Stimulated activated CD4-positive, alpha-beta T cell treated with anti-CD3 and anti-CD28 coated beads, Interleukin-2, amount 100 ng/mL, for 48 hours (primary cell): ENCODE results near the gene MROH7.

Experiments
- DNase-seq, 2 donors: peaks; one replicate each; pipeline ENCODE4 v3.0.0-alpha.2; 2020

Gene MROH7

GRCh38 chr1:54701066-54701465, 59.5 kb downstream of the MROH7 start:
- DNase-seq, result no peak

DNA sequence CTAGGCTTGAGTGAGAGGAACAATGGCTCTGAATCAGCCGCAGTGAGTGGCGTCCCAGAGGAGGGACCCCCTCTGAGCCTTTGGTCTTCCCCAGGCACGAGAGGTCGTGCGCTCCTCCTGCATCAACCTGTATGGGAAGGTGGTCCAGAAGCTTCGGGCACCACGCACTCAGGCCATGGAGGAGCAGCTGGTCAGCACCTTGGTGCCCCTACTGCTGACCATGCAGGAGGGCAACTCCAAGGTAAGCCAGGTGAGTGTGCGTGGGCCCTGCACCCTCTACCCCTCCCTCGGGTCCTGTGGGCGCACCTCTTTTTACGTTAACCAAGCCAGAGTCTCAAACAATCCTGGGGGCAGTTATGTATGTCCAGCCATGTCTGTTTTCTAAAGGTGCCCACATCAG, 60.4 kb downstream of the MROH7 start:
- no peak for DNase-seq

GRCh38 chr1:54703471-54703870, 61.9 kb downstream of the MROH7 start:
- no peak for DNase-seq

DNA sequence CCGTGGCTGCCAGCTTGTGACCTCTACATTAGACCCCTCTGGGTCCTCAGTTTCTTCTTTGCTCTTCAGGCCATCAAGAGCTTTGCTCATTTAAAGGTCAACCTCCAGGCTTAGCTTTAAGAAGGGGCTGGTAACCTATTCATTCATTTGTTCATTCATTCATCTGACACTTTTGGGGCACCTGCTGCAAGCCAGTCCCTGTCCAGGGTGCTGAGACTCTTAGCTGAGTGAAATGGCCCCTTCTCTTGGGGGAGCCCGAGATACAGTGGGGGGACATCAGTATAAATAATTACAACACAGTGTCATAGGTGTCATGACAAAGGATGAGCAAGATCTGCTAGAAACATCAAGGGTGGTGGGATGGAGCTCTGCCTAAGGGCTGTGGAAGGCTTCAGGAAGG, 63.6 kb downstream of the MROH7 start:
- no peak for DNase-seq

GRCh38 chr1:54706419-54706818, 64.8 kb downstream of the MROH7 start:
- DNase-seq, result no peak

- no peak for DNase-seq
These were observed 66.8 kb downstream of the MROH7 start for GRCh38 chr1:54708385-54708784.

DNA sequence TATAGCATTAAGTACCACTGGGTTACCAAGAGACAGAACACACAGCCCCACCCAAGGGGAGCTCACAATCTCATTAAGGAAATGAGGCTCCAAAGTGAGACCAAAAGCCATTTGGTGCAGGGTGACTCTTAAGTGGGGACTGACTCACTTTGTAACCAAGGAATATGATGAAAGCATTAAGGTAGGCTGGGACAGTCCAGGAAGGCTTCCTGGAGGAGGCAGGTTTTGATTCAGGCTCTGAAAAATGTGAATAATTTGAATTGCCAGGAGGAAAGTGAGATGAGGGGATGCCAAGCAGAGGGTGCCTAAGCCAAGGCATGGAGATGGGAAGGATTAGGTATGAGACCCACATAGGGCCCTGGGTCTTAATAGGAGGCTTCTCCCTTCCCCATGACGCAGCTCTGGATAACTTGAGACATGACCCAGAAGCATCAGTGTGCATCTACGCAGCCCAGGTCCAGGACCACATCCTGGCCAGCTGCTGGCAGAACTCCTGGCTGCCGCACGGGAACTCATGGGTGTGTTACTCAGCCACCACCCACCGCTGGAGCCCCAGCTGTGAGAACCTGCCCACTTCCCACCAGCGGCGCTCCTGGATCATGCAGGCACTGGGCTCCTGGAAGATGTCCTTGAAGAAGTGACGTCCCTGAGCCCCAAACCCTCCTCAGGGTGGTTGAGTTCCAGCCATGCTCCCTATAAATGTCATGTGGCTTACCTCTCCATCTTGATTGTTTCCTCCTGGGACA, 68.1 kb downstream of the MROH7 start:
- no peak for DNase-seq

GRCh38 chr1:54710434-54710833, 68.8 kb downstream of the MROH7 start:
- DNase-seq, result no peak

DNA sequence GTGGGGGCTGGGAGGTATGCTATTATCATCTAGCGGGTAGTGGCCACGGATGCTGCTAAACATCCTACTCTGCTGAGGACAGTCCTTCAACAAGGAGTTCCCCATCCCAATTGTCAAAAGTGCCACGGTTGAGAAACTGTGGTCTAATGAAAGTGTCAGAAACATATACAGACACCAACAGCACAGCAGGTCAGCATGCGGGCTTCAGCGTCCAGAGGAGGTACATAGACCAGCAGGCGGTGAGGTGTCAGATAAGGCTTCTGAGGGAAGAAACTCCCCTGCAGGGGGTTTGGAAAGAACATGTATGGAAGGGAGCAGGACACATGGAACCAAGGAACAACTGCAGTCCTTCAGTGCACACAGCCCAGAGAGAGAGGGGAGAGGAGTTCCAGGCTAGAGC, 69.3 kb downstream of the MROH7 start:
- no peak for DNase-seq

DNA sequence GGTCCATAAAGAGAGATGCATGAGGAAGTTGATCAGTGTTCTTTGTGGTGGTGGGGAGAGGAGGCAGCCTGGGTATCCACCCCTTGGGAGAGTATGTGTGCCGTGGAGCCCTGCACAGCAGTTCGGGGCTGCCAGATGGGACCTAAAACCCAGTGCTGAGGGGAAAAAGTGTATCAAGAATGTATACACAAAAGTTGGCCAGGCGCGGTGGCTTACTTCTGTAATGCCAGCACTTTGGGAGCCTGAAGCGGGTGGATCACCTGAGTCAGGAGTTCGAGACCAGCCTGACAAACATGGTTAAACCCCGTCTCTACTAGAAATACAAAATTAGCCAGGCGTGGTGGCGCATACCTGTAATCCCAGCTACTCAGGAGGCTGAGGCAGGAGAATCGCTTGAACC, 70.0 kb downstream of the MROH7 start:
- no peak for DNase-seq

DNA sequence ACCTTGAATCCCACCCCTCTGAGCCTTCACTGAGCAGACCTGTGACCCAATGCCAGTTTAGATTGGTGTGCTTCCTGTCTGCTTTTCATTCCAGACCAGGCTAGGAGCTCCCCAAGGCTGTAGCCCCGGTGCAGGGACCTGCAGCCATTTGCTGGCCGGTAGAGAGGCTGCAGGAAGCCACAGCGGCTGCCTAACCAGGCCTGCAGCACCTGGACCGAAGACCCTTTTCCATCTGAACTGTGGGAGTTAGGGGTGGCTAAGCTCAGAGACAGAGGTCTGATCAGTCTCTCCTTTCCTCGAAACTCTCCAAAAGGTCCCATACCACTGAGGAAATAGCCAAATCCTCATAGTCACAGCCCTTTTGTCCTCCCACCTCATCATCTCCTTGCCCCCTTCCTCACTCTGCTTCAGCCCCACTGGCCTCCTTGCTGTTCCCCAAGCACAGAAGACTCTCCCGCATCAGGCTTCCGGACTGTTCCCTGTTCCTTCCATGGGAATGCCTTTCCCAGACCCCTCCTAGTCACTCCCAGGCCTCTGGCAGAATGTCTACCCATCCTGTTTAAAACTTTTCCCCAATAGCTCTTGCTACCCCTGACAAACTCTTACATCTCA, 73.4 kb downstream of the MROH7 start:
- DNase-seq, result no peak

DNA sequence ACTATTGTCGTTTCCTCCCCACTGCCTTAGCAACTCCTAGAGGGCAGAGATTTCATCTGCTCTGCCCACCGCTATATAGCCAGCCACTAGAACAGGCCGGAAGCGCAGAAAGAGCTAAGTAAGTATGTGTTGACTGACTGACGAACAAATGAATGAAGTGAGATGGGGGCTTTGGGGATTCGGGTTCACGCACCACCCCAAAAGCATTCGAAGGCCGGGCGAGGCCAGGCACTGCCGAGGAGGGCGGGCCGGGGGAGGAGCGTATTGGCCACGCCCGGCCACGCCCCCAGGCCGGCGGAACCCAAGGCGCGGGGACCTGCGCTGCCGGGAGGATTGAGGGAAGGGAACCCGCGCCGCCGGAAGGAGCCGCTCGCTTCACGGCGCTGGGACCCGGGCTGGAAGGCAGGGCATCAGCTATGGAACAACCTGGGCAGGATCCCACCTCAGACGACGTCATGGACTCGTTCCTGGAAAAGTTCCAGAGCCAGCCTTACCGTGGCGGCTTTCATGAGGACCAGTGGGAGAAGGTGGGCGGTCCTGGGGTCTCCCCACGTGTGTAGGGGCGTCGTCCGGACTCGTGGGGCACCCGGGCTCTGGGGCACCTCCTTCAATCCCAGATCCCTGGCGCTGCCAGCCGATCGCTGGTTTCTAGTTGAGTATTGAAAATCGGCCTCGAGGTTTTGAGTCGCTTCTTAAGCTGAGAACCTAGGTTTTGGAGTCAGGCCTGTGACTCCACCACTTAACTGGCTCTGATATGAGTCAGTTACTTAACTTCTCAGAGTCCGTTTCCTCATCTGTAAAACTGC, 74.1 kb downstream of the MROH7 start, which contains the start of gene TTC4:
TTC4 (plus strand) TSS at position 369 of the 806 bp plus-strand sequence; CDS start at position 417, 48 bp downstream.
- peak; percentile 79 to 88 for DNase-seq

DNA sequence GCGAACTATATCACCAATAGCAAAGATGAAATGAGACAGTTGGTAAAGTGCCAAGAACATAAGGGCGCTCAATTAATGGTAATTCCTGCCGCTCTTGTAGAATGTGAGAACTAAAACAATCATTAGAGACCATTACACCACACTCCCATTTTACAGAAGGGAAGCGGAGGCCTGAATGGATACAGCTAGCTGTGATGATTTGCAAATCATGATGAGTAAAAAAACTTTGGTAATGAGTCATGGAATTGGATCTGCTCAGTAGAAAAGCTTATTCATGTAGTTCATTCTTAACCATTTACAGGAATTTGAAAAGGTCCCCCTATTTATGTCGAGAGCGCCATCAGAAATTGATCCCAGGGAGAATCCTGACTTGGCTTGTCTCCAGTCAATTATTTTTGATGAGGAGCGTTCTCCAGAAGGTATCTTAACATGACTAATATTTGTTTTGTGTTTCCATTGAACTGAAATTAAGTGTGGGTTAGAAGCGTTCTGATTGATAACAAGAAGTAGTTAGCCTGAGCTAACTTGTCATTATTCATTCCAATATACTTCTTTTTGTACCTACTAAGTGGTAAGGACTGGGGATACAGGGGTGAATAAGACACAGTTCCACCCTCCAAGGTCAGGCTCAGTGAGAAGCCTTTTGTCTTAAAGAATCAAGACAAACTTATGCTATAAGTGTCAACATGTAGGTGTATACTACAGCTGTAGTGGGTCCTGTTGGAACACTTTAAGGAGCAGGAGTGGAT, 74.9 kb downstream of the MROH7 start:
- no peak for DNase-seq

DNA sequence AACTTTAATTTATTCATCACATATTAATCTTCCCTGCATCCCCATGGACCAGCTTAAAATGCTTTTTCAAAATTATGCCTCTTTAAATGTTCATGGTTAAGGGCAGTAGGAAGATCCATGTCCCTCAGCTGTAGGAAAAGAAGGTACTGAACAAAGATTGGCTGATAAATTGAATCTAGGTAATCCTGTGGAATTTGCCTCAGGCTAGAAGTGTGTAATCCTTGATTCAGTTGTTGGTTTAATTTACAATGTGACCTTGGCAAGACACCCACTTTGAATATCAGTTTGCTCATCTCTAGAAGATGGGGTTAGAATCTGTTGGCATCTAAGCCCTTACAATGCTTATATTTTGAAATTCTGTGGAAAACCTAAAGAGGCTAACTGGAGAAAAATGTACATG, 80.1 kb downstream of the MROH7 start:
- DNase-seq, result no peak

DNA sequence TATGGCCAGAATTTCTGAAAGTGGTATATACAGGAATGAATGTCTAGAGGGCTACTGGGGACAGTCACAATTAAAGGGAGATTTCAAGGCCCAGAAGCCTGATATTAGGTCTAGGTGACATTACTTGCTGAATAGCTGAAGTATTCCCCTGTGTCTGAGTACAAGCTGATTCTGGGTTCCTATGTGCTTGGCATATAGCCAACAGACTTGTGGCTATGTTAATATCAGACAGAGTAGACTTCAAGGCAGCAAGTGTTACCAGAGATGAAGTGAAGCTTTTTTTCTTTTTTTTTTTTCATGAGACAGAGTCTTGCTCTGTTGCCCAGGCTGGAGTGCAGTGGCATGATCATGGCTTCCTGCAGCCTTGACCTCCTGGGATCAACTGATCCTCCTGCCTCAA, 82.4 kb downstream of the MROH7 start:
- no peak for DNase-seq

GRCh38 chr1:54724771-54725170, 83.2 kb downstream of the MROH7 start:
- DNase-seq, result no peak

DNA sequence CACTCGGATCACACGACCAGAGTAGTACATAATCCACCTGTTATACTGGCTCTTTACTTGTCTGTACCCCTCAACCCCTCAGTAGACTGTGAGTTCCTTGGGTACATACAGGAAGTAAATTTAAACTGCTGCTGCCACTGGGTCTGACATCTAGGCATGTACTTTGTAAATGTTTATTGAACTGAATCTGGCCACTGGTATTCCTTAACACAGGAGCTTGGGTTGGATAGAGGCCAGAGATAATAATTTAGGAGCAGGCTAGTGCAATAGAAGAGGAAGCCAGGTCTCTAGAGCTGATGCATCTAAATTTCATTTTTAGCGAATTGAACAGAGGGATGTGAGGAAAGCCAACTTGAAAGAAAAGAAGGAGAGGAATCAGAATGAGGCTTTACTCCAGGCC, 86.4 kb downstream of the MROH7 start:
- no peak for DNase-seq

- DNase-seq, result no peak
These were observed 95.1 kb downstream of the MROH7 start for GRCh38 chr1:54736685-54737084.

- no peak for DNase-seq
These were observed 96.7 kb downstream of the MROH7 start for GRCh38 chr1:54738244-54738643.

GRCh38 chr1:54741531-54741930, 99.9 kb downstream of the MROH7 start:
- DNase-seq, result no peak

DNA sequence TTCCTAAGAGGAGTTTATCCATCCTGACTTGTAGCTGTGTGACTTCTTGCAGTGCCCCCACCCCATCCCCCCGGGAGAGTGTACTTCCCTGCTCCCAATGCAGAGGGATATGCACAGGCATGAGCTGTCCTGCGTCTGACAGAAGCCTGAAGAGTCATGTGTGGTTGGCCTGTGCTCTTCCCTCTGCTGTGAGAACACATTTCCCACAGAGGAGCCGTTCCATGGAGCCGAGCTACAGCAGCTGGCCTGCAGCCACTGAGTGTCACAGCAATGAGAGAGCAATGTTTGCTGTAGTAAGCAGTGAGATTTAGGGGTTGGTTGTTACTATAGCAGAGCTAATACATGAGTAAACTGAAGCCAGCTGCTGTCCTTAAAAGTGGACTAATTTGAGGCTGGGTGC, 100.7 kb downstream of the MROH7 start:
- DNase-seq, result no peak

- DNase-seq, result no peak
These were observed 102.0 kb downstream of the MROH7 start for GRCh38 chr1:54743416-54744226.
